ENCODE results near the gene PTGS2.
"Not testable (repeated sequence)": the region's sequence is repeated elsewhere in the genome, so short reads cannot be mapped to it uniquely, and the experiment has no call there.

The PTGS2 gene

GRCh38 chr1:186669784-186670183 is 10.4 kb downstream of the PTGS2 start:
- not testable (repeated sequence) for DNase-seq

GRCh38 chr1:186664217-186664616 is 16.0 kb downstream of the PTGS2 start:
- DNase-seq, result not testable (repeated sequence)

GRCh38 chr1:186662752-186663151 is 17.5 kb downstream of the PTGS2 start:
- DNase-seq, result no peak

DNA sequence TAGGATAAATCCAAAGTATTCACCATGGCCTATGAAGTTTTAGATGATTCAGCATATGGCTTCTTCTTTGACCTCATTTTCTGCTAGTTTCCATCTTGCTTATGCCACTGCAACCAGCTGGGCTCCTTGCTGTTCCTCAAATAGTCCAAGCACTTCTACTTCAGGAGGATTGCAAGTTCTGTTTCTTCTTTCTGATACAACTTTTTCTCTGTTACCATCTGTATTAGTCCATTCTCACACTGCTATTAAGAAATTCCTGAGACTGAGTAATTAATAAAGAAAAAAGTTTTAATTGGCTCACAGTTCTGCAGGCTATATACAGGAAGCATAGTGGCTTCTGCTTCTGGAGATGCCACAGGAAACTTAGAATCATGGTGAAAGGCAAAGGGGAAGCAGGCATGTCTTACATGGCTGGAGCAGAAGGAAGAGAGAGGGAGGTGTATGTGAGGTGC is 20.3 kb downstream of the PTGS2 start:
- DNase-seq, result no peak

GRCh38 chr1:186658999-186659398 is 21.2 kb downstream of the PTGS2 start:
- DNase-seq, result no peak

- no peak for DNase-seq
Measured at GRCh38 chr1:186657481-186657880, 22.7 kb downstream of the PTGS2 start.

DNA sequence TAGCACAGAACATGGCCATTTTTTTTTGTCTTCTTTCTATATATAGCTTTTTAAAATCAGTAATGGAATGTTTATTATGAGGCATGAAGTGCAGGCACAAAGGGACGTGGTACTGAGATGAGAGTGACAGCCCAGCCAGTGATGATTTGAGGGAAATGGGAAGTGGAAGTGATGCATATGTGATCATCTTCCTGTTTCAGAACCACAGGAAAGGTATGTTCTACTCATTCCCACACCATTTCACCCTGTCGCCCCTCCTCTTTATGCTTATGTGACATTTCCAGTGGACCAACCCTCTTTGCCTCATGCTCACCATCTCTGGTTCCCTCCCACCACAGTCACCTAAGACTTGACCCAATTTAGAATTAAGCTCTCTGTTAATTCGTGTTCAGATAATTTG is 24.3 kb downstream of the PTGS2 start:
- DNase-seq, result no peak

- DNase-seq, result no peak
Measured at GRCh38 chr1:186654741-186655140, 25.5 kb downstream of the PTGS2 start.

DNA sequence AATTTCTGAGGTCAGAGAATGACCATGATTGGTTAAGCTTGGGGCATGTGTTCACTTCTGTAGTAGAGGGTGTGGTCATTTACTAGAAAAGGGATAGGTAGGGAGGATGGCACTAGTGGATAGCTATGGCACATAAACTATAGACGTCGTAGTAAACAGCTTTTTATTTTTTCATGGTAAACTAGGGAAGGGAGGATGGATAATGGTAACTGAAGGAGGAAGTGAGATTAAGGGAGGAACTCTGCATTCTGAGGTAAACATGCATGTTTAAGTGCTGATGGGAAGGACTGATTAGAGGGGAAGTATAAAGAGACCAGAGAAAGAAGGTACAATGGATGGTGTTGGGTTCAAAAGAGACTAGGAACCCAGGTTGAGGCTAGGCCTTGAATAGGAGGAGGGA is 26.9 kb downstream of the PTGS2 start:
- no peak for DNase-seq

DNA sequence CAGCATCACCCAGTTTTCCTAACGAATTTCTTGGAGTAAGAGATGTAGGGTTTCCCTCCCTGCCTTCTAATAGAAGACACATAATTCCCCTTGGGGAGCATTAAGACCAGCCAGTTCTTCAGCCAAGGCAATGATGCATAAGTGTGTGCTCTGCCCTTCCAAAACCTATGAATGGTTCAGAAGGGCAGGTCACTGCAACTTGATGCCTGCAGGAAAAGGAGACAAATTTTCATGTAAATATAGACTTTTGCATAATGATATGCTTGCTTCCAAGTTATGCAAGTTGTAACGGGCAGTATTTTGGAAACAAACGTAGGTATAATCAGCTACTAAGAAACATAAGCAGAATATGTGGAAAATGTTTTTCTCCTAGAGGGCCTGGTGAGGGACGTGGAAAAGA is 31.6 kb downstream of the PTGS2 start:
- no peak for DNase-seq

DNA sequence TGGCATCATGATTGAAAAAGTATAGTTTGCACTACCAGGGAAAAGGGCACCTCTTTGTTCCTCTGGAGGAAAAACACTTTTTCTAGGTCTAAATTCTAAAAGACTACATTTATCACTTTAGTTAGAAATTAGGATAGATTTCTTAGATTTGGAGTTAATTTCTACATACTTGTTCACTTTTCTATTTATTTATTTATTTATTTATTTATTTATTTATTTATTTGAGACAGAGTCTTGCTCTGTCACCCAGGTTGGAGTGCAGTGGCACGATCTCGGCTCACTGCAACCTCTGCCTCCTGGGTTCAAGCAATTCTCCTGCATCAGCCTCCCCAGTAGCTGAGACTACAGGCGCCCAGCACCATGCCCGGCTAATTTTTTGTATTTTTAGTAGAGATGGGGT is 32.2 kb downstream of the PTGS2 start:
- not testable (repeated sequence) for DNase-seq

DNA sequence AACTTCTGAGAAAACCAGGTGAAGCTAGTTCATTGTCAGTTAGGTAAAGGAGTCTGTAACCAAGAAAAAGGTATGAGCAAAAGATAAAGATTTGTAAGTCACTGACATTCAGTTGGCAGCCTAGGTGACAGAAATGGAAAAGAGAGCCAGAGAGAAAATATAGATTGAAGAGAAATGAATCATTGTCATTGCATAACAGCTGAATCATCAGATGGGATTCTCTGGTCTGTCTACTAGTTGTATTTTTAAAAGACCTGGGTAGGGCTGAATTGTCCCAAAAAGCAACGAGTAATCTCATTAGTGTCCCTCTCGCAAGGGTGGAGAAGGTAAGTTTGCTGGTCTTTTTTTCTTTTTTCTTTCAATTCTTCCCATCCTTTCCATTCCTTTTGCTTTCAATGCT is 36.6 kb downstream of the PTGS2 start:
- DNase-seq, result no peak

- not testable (repeated sequence) for DNase-seq
Measured at GRCh38 chr1:186637567-186637966, 42.7 kb downstream of the PTGS2 start.

DNA sequence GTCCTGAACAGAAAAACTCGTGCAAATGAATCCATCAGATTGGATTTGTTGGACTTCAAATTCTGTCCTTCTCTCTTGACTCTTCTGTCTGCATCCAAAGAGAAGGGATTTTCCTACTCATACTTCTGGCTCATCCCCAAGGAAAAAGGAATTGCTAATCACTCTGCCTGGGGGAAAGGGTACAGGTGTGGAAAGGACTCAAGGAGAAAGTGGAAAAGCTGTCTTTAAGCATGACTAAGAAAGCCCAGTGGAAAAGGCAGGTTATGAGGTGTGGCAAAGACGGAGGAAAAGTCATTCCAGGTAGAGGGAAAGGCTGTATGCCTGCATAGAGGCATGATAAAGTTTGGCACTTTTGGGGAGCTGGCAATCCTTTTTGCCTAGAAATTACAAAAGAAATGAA is 43.4 kb downstream of the PTGS2 start:
- DNase-seq, result no peak

GRCh38 chr1:186634511-186634910 is 45.7 kb downstream of the PTGS2 start:
- no peak for DNase-seq

GRCh38 chr1:186633116-186633515 is 47.1 kb downstream of the PTGS2 start:
- no peak for DNase-seq

GRCh38 chr1:186629341-186629740 is 50.9 kb downstream of the PTGS2 start:
- DNase-seq, result no peak

GRCh38 chr1:186628910-186629309 is 51.3 kb downstream of the PTGS2 start:
- DNase-seq, result no peak

- DNase-seq, result no peak
Measured at GRCh38 chr1:186627019-186627418, 53.2 kb downstream of the PTGS2 start.

GRCh38 chr1:186626356-186626932 is 53.8 kb downstream of the PTGS2 start:
- no peak for DNase-seq

DNA sequence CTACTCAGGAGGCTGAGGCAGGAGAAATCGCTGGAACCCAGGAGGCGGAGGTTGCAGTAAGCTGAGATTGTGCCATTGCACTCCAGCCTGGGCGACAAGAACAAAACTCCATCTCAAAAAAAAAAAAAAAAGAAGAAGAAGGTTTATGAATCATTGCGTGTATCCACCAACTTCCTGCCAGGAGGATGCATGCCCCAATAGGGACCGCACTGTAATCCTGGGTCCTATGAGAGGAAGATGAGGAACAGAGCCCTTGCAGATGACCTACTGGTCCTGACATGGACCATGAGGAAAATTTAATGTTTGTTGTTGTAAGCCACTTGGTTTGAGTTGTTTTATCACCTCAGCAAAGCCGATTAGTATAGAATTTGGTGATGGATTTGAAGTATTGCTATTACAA is 56.7 kb downstream of the PTGS2 start:
- DNase-seq, result no peak

All from activated CD4-positive, CD25-positive, alpha-beta regulatory T cell (primary cell).